Heart left ventricle (tissue), 13 donors: Measurements from ENCODE around the gene ZAP70.

Experiments
- POLR2A ChIP-seq, 2 donors: fragments of 450-650 bp; IDR thresholded peaks; one replicate each; pipeline ENCODE4 v1.6.1; 2017; ENCODE audit warnings: antibody characterized with exemption in 2 of 2, mild to moderate bottlenecking in 2 of 2, moderate library complexity in 2 of 2
- TF ChIP-seq, protein P1 (sequence below), 12 donors: fragments of 200-600 bp; sonication (generic) in 4 of 12; IDR thresholded peaks; one replicate each; pipeline versions ENCODE4 v1.5.0 to v1.8.0; 2018 to 2022; ENCODE audit warnings: antibody characterized with exemption in 12 of 12, mild to moderate bottlenecking in 5 of 12
- donor health status: ischemic (EF 13 %, LVEDD 7.1; RV severe dilation, severe dysfunction).
- donor health status: DM: no; HTN: yes; CAD: no.
- donor health status: DM: no; HTN: no; CAD: no.
- donor health status: ischemic (EF 25% LVEDD 6.9; RV normal size, moderate dysfunction).
- donor health status: ischemic (EF 25% LVEDD 5.7; RV mildly dilated, moderate dysfunction).
- donor health status: ischemic (EF 35%, LVEDD 5.7; RV mildly dilated, moderate dysfunction).
- donor health status: nonischemic (EF 11% LVEDD 7.7; RV severe dilation, severe dysfunction).
- donor health status: DM: yes; HTN: yes; CAD: no.
- donor health status: PGD.
- donor health status: ischemic (EF 29% LVEDD 5.4; RV normal size, mild dysfunction).
- donor health status: nonischemic (EF 23%, LVEDD 6.1; RV moderate dilation, normal function).

DNA sequence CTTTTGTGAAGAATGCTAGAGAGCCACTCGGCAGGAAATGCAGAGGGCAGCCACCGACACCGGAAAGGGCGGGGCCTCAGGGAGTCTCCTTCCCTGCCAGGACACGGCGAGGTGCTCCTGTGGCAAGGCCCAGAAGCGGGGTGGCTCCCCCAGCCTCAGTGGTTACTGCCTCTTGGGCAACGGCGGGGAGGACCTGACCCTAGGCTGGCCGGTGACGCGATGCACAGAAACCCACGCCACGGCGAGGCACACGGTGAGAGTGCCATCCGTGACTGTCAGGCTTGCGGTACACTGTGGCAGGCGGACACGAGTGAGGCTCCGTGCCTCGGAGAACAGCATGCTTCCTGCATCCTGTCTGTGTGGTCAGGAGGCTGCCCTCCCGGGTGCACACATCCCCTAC is 47.8 kb downstream of the ZAP70 start:
- TF ChIP-seq, protein P1, sequence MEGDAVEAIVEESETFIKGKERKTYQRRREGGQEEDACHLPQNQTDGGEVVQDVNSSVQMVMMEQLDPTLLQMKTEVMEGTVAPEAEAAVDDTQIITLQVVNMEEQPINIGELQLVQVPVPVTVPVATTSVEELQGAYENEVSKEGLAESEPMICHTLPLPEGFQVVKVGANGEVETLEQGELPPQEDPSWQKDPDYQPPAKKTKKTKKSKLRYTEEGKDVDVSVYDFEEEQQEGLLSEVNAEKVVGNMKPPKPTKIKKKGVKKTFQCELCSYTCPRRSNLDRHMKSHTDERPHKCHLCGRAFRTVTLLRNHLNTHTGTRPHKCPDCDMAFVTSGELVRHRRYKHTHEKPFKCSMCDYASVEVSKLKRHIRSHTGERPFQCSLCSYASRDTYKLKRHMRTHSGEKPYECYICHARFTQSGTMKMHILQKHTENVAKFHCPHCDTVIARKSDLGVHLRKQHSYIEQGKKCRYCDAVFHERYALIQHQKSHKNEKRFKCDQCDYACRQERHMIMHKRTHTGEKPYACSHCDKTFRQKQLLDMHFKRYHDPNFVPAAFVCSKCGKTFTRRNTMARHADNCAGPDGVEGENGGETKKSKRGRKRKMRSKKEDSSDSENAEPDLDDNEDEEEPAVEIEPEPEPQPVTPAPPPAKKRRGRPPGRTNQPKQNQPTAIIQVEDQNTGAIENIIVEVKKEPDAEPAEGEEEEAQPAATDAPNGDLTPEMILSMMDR (IDR thresholded peaks at IDR 0.05) = no peak
- no peak for TF ChIP-seq POLR2A (IDR thresholded peaks at IDR 0.05)
